Islet precursor cell (in vitro differentiated cells): ENCODE data around the gene ADISSP.
A peak's percentile ranks its signal among the peaks of the same experiment; 100 is the strongest.
"Not testable (repeated sequence)": the region's sequence is repeated elsewhere in the genome, so short reads cannot be mapped to it uniquely, and the experiment has no call there.

Source experiments
- DNase-seq: peaks from one replicate; pipeline ENCODE4 v3.0.0-alpha.2; 2018

The ADISSP gene

GRCh38 chr20:3797592-3798372 is 30.2 kb upstream of the ADISSP start:
- DNase-seq, result no peak

DNA sequence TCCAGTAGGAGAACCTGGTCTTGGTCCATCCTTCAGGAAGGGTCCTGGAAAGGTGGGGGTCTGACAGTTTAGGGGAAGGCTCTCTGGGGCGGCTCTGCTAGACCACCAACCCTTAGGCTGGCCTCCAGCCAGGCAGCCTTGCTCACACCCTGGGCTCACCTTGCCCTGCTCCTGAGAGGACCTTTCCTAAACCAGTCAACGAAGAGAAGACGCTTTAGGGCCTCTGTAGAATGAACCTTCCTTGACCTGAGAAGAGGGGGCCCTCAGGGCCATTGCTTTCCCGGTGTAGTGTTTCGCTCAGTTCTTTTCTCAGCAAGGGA is 29.6 kb upstream of the ADISSP start:
- DNase-seq, result no peak

- no peak for DNase-seq
Measured at GRCh38 chr20:3796477-3797225, 29.1 kb upstream of the ADISSP start.

DNA sequence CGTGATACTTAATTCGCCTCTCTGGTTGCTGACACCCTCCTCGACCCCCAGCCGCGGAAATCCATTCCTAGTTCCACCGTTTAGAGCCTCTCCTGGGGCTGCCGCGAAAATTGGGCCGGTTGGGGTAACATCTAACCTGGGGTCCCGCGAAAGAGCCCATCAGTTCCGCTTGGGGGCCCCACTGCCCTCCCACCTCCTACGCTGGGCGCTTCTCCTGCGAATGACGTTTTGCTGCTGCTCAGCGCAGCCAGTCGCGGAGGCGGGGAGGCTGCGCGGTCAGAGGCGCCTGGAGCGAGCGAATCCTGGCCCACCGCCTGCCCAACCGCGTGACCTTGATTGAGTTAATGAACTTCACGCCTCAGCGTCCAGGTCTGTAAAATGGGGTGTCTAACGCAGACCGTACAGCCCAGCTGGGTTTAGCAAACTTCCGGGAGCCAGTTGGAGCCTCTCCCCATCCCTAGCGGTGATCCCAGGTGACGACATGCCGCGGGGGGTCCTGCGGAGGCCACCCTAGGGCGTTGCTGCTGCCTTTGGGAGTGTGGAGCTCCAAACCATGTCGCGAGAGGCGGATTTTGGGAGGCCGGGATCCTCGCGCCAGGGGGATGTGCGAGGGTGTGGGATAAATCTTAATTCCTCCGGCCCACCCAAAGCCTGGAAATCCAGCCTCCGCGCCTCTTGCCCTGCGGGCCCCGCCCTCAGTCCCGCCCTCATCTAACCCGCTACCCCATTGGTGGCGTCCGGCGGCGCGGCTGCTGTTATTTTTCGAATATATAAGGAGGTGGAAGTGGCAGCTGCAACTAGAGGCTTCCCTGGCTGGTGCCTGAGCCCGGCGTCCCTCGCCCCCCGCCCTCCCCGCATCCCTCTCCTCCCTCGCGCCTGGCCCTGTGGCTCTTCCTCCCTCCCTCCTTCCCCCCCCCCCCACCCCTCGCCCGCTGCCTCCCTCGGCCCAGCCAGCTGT is 28.2 kb upstream of the ADISSP start, which contains the start of gene CDC25B:
CDC25B (plus strand) TSS at position 800 of the 958 bp plus-strand sequence. CDS start 222 bp downstream, outside the sequence.
- peak; percentile 96 for DNase-seq

- DNase-seq, result no peak
Measured at GRCh38 chr20:3794701-3795420, 27.3 kb upstream of the ADISSP start.

- not testable (repeated sequence) for DNase-seq
Measured at GRCh38 chr20:3794168-3794567, 26.6 kb upstream of the ADISSP start.

DNA sequence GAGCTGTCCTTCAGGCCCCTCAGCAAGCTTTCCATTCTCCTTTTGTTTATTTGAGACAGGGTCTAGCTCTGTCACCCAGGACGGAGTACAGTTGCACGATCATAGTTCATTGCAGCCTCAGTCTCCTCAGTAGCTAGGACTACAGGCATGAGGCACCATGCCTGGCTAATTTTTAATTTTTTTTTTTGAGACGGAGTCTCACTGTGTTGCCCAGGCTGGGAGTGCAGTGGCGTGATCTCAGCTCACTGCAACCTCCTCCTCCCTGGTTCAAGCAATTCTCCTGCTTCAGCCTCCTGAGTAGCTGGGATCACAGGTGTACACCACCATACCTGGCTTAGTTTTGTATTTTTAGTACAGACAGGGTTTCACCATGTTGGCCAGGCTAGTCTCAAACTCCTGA is 21.6 kb upstream of the ADISSP start:
- not testable (repeated sequence) for DNase-seq

GRCh38 chr20:3788685-3789155 is 21.2 kb upstream of the ADISSP start:
- no peak for DNase-seq

- DNase-seq, result no peak
Measured at GRCh38 chr20:3787324-3788014, 19.9 kb upstream of the ADISSP start.

DNA sequence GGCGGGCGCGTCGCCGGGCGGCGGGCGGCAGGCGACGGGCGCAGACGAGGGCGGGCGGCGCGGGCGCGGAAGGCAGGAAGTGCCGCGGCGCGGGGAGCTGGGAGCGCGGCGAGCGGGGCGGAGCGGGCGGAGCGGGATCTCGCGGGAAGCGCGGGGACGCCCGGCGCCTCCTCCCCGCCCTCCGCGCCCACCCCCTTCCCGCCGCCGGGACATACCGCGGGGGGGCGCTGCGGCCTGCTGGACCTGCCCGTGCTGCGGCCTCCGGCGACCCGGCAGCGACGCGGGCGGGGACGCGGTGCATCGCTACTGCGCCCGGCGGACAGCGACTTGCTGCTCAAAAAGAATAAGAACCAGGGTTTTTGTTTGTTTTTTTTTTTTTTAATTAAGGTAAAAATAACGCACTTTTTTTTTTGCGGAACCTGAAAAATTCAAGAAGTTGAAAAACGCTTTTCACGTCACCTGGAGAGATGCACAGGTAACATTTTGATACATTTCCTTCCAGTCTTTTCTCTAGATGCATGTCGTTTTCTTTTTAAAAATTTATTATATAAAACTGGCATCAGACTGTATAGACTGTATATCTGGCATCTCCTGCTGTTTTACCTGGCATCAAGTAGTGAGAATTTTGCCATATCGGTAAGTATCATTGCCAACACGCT is 19.2 kb upstream of the ADISSP start, which contains the start of gene CENPB:
CENPB (minus strand) TSS at position 76 of the 659 bp plus-strand sequence. CDS start 257 bp downstream, outside the sequence.
- DNase-seq, result peak; percentile 93

- no peak for DNase-seq
Measured at GRCh38 chr20:3786126-3786484, 18.6 kb upstream of the ADISSP start.

DNA sequence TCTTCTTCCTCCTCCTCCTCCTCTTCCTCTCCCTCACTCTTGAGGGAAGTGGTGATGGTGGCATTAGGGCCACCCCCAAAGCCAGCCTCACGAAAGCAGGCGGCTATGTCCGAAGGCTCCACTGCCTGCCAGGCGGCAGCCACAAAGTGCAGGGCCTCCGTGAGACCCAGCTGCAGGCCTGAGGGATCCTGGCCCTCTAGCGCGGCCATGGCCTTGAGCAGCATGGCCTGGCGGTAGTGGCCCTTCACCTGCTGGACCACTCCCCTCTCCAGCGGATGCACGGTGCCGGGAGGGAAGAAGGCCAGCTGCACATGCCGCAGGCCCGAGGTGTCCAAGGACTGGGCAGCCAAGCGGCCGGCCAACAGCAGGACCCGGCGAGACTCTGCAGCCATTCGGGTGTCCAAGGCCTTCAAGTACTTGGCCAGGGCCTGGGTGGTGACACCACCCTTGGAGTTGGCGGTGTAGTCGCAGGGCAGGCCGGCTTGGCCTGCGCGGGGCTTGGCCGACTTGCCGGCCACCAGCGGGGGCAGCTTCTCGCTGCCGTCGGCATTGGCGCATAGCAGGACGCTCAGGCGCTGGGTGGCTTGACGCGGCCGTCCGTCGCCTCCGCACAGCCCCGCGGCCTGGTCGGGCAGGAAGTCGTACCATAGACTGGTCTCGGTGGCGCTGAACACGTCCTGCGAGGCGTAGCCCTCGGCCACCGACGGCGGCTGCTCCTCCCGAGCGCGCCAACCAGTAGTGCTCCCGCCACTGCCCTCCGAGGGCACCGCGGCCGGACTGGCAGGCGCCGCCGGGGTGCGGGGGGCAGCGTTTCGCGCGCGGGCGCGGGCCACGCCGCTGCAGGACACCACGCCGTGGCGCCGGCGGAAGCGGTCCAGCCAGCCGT is 17.9 kb upstream of the ADISSP start:
- no peak for DNase-seq

- no peak for DNase-seq
Measured at GRCh38 chr20:3784863-3785239, 17.3 kb upstream of the ADISSP start.

- DNase-seq, result no peak
Measured at GRCh38 chr20:3784216-3784853, 16.8 kb upstream of the ADISSP start.

DNA sequence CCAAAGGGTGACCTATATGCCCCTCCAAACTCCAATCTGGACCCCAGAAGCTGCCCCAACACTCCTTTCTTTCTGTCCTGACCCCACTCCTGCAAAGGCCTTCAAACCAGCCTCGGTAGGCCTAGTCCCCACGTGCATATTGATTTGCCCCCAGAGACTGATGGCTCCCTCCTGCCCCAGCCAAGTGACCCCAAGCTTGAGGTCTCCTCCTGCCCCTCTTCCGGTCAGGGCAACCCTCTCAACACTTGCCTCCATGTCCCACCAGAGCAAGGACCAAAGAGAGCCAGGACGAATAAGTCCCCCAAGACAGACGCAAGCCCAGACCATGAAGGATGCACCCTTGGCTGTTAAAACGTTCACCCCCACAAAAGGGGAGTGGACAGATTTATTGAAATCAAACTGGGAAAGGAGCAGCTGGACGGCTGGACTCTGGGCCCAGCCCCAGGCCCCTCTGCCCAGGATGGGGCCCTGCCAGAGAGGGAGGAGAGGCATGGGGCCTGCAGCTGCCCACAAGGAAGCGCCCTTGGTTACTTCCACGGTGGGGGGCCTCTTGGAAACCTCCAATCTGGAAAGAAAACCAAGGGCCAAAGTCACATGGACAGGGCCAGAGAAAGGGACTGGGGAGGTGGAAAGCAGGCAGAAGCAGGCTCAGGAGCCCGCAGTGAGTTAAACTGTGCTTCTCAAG is 16.1 kb upstream of the ADISSP start:
- DNase-seq, result no peak

- no peak for DNase-seq
Measured at GRCh38 chr20:3783068-3783489, 15.5 kb upstream of the ADISSP start.

- no peak for DNase-seq
Measured at GRCh38 chr20:3782597-3782996, 15.0 kb upstream of the ADISSP start.

GRCh38 chr20:3781153-3781910 is 13.8 kb upstream of the ADISSP start, which contains the start of gene SPEF1:
TSS of gene SPEF1 (minus strand) at chr20:3781448. CDS start at chr20:3781287, 161 bp downstream.
- DNase-seq, result peak; percentile 97
